Measurements from ENCODE around the gene TCL1A. TPM values are rescaled to one million over a fixed set of nuclear protein-coding genes. Genes with fewer than 3 reads are reported as not detected.

TCL1A gene
- total RNA-seq, 1 donor from 2014 or later, result not detected

- no peak for TF ChIP-seq CTCF (conservative IDR thresholded peaks at IDR 0.05; ENCODE audit: low read depth, low read length)
- DNase-seq (ENCODE audit: low read depth), result no peak
- no peak overlapping the region for H3K4me3 ChIP-seq (ENCODE audit: low read depth, low read length)
These were observed 53.0 kb downstream of the TCL1A start for GRCh38 chr14:95660651-95661515.

GRCh38 chr14:95659990-95660385 is 53.9 kb downstream of the TCL1A start:
- no peak for TF ChIP-seq CTCF (conservative IDR thresholded peaks at IDR 0.05; ENCODE audit: low read depth, low read length)
- no peak for DNase-seq (ENCODE audit: low read depth)
- H3K4me3 ChIP-seq (ENCODE audit: low read depth, low read length), result no peak overlapping the region

Other genes starting within 250 kb of the TCL1A start
- gene SYNE3, start 197.5 kb downstream of the TCL1A start, total RNA-seq, result 0.07 TPM in 1 of 2 replicates, not detected in the other
- gene GLRX5, start 179.1 kb downstream of the TCL1A start, total RNA-seq, result 51.4 and 94.1 TPM in 2 replicates
- gene TCL1B, start 27.7 kb downstream of the TCL1A start, total RNA-seq, result not detected in 2 replicates
- 0.06 TPM in 1 of 2 replicates, not detected in the other for gene TUNAR, start 162.7 kb upstream of the TCL1A start, total RNA-seq